MG63 (cell line): ENCODE data around the gene MCM7. TPM values are rescaled to one million over a fixed set of nuclear protein-coding genes. Genes with fewer than 3 reads are reported as not detected.

ENCODE experiments used
- DNase-seq: peaks from one replicate; pipeline ENCODE4 v3.0.0-alpha.2; 2020
- H3K27me3 ChIP-seq: fragments of 250-450 bp; sonication (Bioruptor Pico); 2 replicates; pipeline ENCODE4 v1.5.1; 2020; ENCODE audit warnings: mild to moderate bottlenecking, moderate library complexity
- H3K36me3 ChIP-seq: fragments of 250-450 bp; sonication (Bioruptor Pico); 2 replicates; pipeline ENCODE4 v1.5.1; 2020; ENCODE audit warnings: mild to moderate bottlenecking, moderate library complexity
- H3K4me3 ChIP-seq: fragments of 250-450 bp; sonication (Bioruptor Pico); 2 replicates; pipeline ENCODE4 v1.5.1; 2020; ENCODE audit warnings: mild to moderate bottlenecking, moderate library complexity
- H3K9me3 ChIP-seq: fragments of 250-450 bp; sonication (Bioruptor Pico); 2 replicates; pipeline ENCODE4 v1.5.1; 2020; ENCODE audit warnings: mild to moderate bottlenecking, moderate library complexity
- total RNA-seq: library from RNA; depleted of rRNA; stranded (reverse); fragments of >200 nt; shearing (Covaris generic); gene quantifications from 2 replicates; pipeline ENCODE4 v1.2.3, GENCODE V29; 2014; ENCODE audit warnings: low replicate concordance

Gene MCM7
- total RNA-seq, 1 experiment from 2014 or later: 191 TPM

GRCh38 chr7:100107125-100107737 is 6.0 kb upstream of the MCM7 start:
- DNase-seq: no peak
- Histone ChIP-seq H3K36me3 (no peaks in the 10 kb centered on the region; the same call in 1 of the 2 replicates), H3K27me3 (no peaks in the 10 kb centered on the region), H3K9me3 (no peaks in the 10 kb centered on the region), H3K4me3 (no peak overlapping the region)

- DNase-seq: no peak
- Histone ChIP-seq H3K4me3 (no peak overlapping the region), H3K9me3 (no peaks in the 10 kb centered on the region), H3K27me3 (no peaks in the 10 kb centered on the region), H3K36me3 (no peaks in the 10 kb centered on the region; the same call in 1 of the 2 replicates)
These were observed 5.4 kb upstream of the MCM7 start for GRCh38 chr7:100106633-100107032.

- Histone ChIP-seq H3K4me3 (no peak overlapping the region), H3K9me3 (no peaks in the 10 kb centered on the region), H3K27me3 (no peaks in the 10 kb centered on the region), H3K36me3 (no peaks in the 10 kb centered on the region; the same call in 1 of the 2 replicates)
- DNase-seq: no peak
These were observed 4.3 kb upstream of the MCM7 start for GRCh38 chr7:100105534-100105933.

GRCh38 chr7:100102950-100103840 is 2.0 kb upstream of the MCM7 start:
- peaks cover 18% of the 10 kb centered on the region for H3K36me3 ChIP-seq
- H3K27me3 ChIP-seq: no peaks in the 10 kb centered on the region
- H3K9me3 ChIP-seq: no peaks in the 10 kb centered on the region
- H3K4me3 ChIP-seq: no peak overlapping the region
- DNase-seq: no peak

GRCh38 chr7:100100420-100101015 is 679 bp downstream of the MCM7 start:
- H3K27me3 ChIP-seq: no peaks in the 10 kb centered on the region
- peak; percentile 91 for DNase-seq
- peaks cover 42% of the 10 kb centered on the region for H3K36me3 ChIP-seq
- H3K4me3 ChIP-seq: peak overlapping the region; percentile 84
- no peaks in the 10 kb centered on the region for H3K9me3 ChIP-seq

- Histone ChIP-seq H3K9me3 (no peaks in the 10 kb centered on the region), H3K36me3 (peaks cover 53% of the 10 kb centered on the region), H3K27me3 (no peaks in the 10 kb centered on the region), H3K4me3 (peak overlapping the region; percentile 84)
- DNase-seq: no peak
These were observed 1.7 kb downstream of the MCM7 start for GRCh38 chr7:100099452-100099851.

GRCh38 chr7:100098913-100099312 is 2.3 kb downstream of the MCM7 start:
- Histone ChIP-seq H3K9me3 (no peaks in the 10 kb centered on the region), H3K27me3 (no peaks in the 10 kb centered on the region), H3K36me3 (peaks cover 57% of the 10 kb centered on the region), H3K4me3 (no peak overlapping the region)
- no peak for DNase-seq

GRCh38 chr7:100095704-100096103 is 5.5 kb downstream of the MCM7 start:
- no peak for DNase-seq
- no peaks in the 10 kb centered on the region for H3K9me3 ChIP-seq
- no peak overlapping the region for H3K4me3 ChIP-seq
- peaks cover 81% of the 10 kb centered on the region for H3K36me3 ChIP-seq
- H3K27me3 ChIP-seq: no peaks in the 10 kb centered on the region

- no peaks in the 10 kb centered on the region for H3K9me3 ChIP-seq
- no peak overlapping the region for H3K4me3 ChIP-seq
- H3K27me3 ChIP-seq: no peaks in the 10 kb centered on the region
- no peak for DNase-seq
- peaks cover 84% of the 10 kb centered on the region for H3K36me3 ChIP-seq
These were observed 5.9 kb downstream of the MCM7 start for GRCh38 chr7:100095289-100095688.

- Histone ChIP-seq H3K27me3 (no peaks in the 10 kb centered on the region), H3K36me3 (peaks cover 74% of the 10 kb centered on the region), H3K4me3 (no peak overlapping the region), H3K9me3 (no peaks in the 10 kb centered on the region)
- no peak for DNase-seq
These were observed 7.2 kb downstream of the MCM7 start for GRCh38 chr7:100093925-100094486.

GRCh38 chr7:100093498-100093897 is 7.7 kb downstream of the MCM7 start:
- no peak overlapping the region for H3K4me3 ChIP-seq
- DNase-seq: no peak
- no peaks in the 10 kb centered on the region for H3K27me3 ChIP-seq
- H3K36me3 ChIP-seq: peaks cover 69% of the 10 kb centered on the region
- H3K9me3 ChIP-seq: no peaks in the 10 kb centered on the region

- peaks cover 65% of the 10 kb centered on the region for H3K36me3 ChIP-seq
- no peak for DNase-seq
- no peak overlapping the region for H3K4me3 ChIP-seq
- H3K27me3 ChIP-seq: no peaks in the 10 kb centered on the region
- H3K9me3 ChIP-seq: no peaks in the 10 kb centered on the region
These were observed 8.1 kb downstream of the MCM7 start for GRCh38 chr7:100093054-100093453.

GRCh38 chr7:100091411-100092181 is 9.6 kb downstream of the MCM7 start:
- H3K27me3 ChIP-seq: no peaks in the 10 kb centered on the region
- H3K9me3 ChIP-seq: no peaks in the 10 kb centered on the region
- DNase-seq: no peak
- H3K4me3 ChIP-seq: no peak overlapping the region
- peaks cover 54% of the 10 kb centered on the region for H3K36me3 ChIP-seq

- DNase-seq: no peak
- H3K4me3 ChIP-seq: no peak overlapping the region
- H3K27me3 ChIP-seq: no peaks in the 10 kb centered on the region
- H3K9me3 ChIP-seq: no peaks in the 10 kb centered on the region
- peaks cover 45% of the 10 kb centered on the region for H3K36me3 ChIP-seq
These were observed 10.4 kb downstream of the MCM7 start for GRCh38 chr7:100090527-100091410.

- DNase-seq: peak; percentile 60
- Histone ChIP-seq H3K4me3 (peak overlapping the region; percentile 61), H3K36me3 (peaks cover 34% of the 10 kb centered on the region), H3K27me3 (no peaks in the 10 kb centered on the region), H3K9me3 (no peaks in the 10 kb centered on the region)
These were observed 11.6 kb downstream of the MCM7 start for GRCh38 chr7:100089458-100090196.
